EL (cell line): Measurements from ENCODE around the gene SLX9.
A peak's percentile ranks its signal among the peaks of the same experiment; 100 is the strongest.

Experiments
- DNase-seq: peaks from one replicate; pipeline ENCODE4 v3.0.0-alpha.2; 2016

The SLX9 gene

GRCh38 chr21:44939532-44940115, at the start of gene SLX9:
SLX9 (plus strand) TSS chr21:44940029; CDS start chr21:44940058, 29 bp downstream.
- DNase-seq: peak; percentile 76

- DNase-seq: no peak
Measured at GRCh38 chr21:44890338-44890931, 49.4 kb upstream of the SLX9 start.

- no peak for DNase-seq
Measured at GRCh38 chr21:44890961-44891541, 48.8 kb upstream of the SLX9 start.

- DNase-seq: no peak
Measured at GRCh38 chr21:44891631-44892031, 48.2 kb upstream of the SLX9 start.

GRCh38 chr21:44892095-44892494, 47.7 kb upstream of the SLX9 start:
- no peak for DNase-seq

- DNase-seq: peak; percentile 44
Measured at GRCh38 chr21:44892536-44893277, 47.1 kb upstream of the SLX9 start.

GRCh38 chr21:44893278-44893556, 46.6 kb upstream of the SLX9 start:
- DNase-seq: no peak

- no peak for DNase-seq
Measured at GRCh38 chr21:44893948-44894656, 45.7 kb upstream of the SLX9 start.

- DNase-seq: no peak
Measured at GRCh38 chr21:44894687-44895302, 45.0 kb upstream of the SLX9 start.

- DNase-seq: no peak
Measured at GRCh38 chr21:44895859-44896258, 44.0 kb upstream of the SLX9 start.

- no peak for DNase-seq
Measured at GRCh38 chr21:44896561-44897286, 43.1 kb upstream of the SLX9 start.

- no peak for DNase-seq
Measured at GRCh38 chr21:44897326-44898010, 42.4 kb upstream of the SLX9 start.

GRCh38 chr21:44898011-44898488, 41.8 kb upstream of the SLX9 start:
- no peak for DNase-seq

GRCh38 chr21:44898851-44899767, 40.7 kb upstream of the SLX9 start:
- no peak for DNase-seq

GRCh38 chr21:44899768-44900558, 39.9 kb upstream of the SLX9 start:
- no peak for DNase-seq

- no peak for DNase-seq
Measured at GRCh38 chr21:44900559-44901251, 39.1 kb upstream of the SLX9 start.

GRCh38 chr21:44901391-44902074, 38.3 kb upstream of the SLX9 start:
- DNase-seq: no peak
